ENCODE data around the gene TRIM56. TPM values are rescaled to one million over a fixed set of nuclear protein-coding genes. Genes with fewer than 3 reads are reported as not detected.

TRIM56 gene
- total and polyA plus RNA-seq, 2 of the 13 experiments (the other 11 are each of a cell fraction or from before 2014, with no cell fraction given), result 3.2 to 7.1 TPM

DNA sequence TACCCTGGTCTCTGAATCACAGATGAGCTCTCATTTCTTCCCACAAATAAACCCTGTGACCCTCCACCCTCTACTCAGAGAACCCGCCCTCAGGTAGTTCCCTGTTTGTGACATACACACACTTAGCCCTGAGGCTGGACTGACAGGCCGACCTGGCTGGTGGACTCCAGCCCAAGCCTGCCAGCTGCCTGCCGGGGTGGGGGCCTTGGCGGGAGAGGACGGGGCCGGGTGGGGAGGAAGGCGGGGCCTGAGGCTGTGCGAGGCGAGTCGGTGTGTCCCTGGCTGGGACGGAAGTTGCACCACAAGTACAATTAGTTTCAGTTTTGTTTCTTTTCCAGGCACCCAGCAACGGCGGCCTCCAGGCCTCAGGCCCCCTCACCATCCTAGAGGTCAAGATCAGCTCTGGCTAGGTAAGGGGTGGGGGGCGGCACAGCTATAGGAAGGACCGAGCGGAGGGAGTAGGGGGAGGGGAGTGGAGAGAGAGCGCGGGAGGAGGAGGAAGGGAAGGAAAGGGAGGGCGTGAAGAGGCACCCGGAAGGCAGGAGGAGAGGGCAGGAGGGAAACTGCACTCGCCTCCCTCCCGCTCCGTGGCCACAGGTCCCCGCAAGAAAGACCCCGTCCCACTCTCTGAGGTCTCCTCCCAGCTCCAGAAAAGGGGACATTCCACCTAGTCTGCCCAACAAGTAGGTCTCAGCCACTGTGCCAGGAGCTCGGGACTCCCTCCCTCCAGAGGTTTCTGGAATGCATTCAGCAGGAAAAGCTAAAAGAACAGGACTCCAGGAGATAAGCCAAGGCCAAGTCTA lies at the start of gene TRIM56 (continued):
- TF ChIP-seq, protein P1, sequence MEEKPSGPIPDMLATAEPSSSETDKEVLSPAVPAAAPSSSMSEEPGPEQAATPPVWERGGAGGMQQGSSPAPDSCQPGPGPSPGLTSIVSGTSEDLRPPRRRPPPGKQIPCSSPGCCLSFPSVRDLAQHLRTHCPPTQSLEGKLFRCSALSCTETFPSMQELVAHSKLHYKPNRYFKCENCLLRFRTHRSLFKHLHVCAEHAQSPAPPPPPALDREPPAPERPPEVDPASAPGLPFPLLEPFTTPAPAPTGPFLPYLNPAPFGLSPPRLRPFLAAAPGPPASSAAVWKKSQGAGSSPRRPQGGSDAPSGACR (CRISPR knock-in tag; IDR thresholded peaks at IDR 0.05), result no peak
- no peak for TF ChIP-seq ZSCAN31 (CRISPR knock-in tag; IDR thresholded peaks at IDR 0.05; ENCODE audit: low read depth)
- no peak for TF ChIP-seq YEATS2 (CRISPR knock-in tag; IDR thresholded peaks at IDR 0.05; ENCODE audit: borderline replicate concordance)
- TF ChIP-seq, protein P2, sequence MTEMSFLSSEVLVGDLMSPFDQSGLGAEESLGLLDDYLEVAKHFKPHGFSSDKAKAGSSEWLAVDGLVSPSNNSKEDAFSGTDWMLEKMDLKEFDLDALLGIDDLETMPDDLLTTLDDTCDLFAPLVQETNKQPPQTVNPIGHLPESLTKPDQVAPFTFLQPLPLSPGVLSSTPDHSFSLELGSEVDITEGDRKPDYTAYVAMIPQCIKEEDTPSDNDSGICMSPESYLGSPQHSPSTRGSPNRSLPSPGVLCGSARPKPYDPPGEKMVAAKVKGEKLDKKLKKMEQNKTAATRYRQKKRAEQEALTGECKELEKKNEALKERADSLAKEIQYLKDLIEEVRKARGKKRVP (CRISPR knock-in tag; IDR thresholded peaks at IDR 0.05), result peak in 1 of 2 experiments; percentile 78; a peak in 1 of 4 replicates
- TF ChIP-seq ZNF577 (CRISPR knock-in tag; IDR thresholded peaks at IDR 0.05; ENCODE audit: borderline replicate concordance, low read depth), result no peak
- TF ChIP-seq HOXD1 (CRISPR knock-in tag; IDR thresholded peaks at IDR 0.05), result no peak
- TF ChIP-seq MAFF (IDR thresholded peaks at IDR 0.05; ENCODE audit: low read depth, low read length), result no peak
- no peak for TF ChIP-seq ZNF562 (CRISPR knock-in tag; IDR thresholded peaks at IDR 0.05; ENCODE audit: borderline replicate concordance)
- no peak for TF ChIP-seq ZNF225 (CRISPR knock-in tag; IDR thresholded peaks at IDR 0.05)
- TF ChIP-seq PHF20 (CRISPR knock-in tag; IDR thresholded peaks at IDR 0.05), result peak; percentile 80
- TF ChIP-seq ZNF329 (CRISPR knock-in tag; IDR thresholded peaks at IDR 0.05; ENCODE audit: low read depth), result no peak
- 0 out of 2 replicates have a peak, but pooled peaks have one; percentile 3 for TF ChIP-seq NAIF1 (CRISPR knock-in tag; IDR thresholded peaks at IDR 0.05; ENCODE audit: borderline replicate concordance)
- no peak for TF ChIP-seq SUZ12 (IDR thresholded peaks at IDR 0.05; ENCODE audit: low read depth, low read length)
- TF ChIP-seq HNF4G (IDR thresholded peaks at IDR 0.05; ENCODE audit: borderline replicate concordance, low read depth, low read length), result no peak
- no peak; the same call in 1 of the 2 replicates for TF ChIP-seq HNF4G (CRISPR knock-in tag; IDR thresholded peaks at IDR 0.05; ENCODE audit: borderline replicate concordance, low read depth)
- no peak for TF ChIP-seq ZFP41 (CRISPR knock-in tag; IDR thresholded peaks at IDR 0.05; ENCODE audit: borderline replicate concordance)
- TF ChIP-seq AGO2 (optimal IDR thresholded peaks at IDR 0.05; ENCODE audit: low read depth, low read length), result no peak
- peak; percentile 8; the same call in 1 of the 2 replicates for TF ChIP-seq SP5 (CRISPR knock-in tag; IDR thresholded peaks at IDR 0.05; ENCODE audit: borderline replicate concordance, low read depth)
- no peak for TF ChIP-seq PHB2 (IDR thresholded peaks at IDR 0.05; ENCODE audit: partially characterized antibody)
- no peak for TF ChIP-seq STAT5B (CRISPR knock-in tag; IDR thresholded peaks at IDR 0.05)
- no peak for TF ChIP-seq JUND (CRISPR knock-in tag; IDR thresholded peaks at IDR 0.05)
- TF ChIP-seq PHF21A (CRISPR knock-in tag; IDR thresholded peaks at IDR 0.05), result peak; percentile 58; the same call in 1 of the 2 replicates
- no peak for TF ChIP-seq SIX4 (CRISPR knock-in tag; IDR thresholded peaks at IDR 0.05)
